ENCODE data around the gene ASXL2. TPM values are rescaled to one million over a fixed set of nuclear protein-coding genes. Genes with fewer than 3 reads are reported as not detected.

The ASXL2 gene
- total and polyA plus RNA-seq, 2 of the 13 experiments (the other 11 are each of a cell fraction or from before 2014, with no cell fraction given): 12.1 to 19.2 TPM

- TF ChIP-seq AKAP8 (CRISPR knock-in tag; IDR thresholded peaks at IDR 0.05) (no peak), ZNF282 (IDR thresholded peaks at IDR 0.05; ENCODE audit: partially characterized antibody) (no peak), ZNF589 (CRISPR knock-in tag; conservative IDR thresholded peaks at IDR 0.05) (no peak), IKZF5 (CRISPR knock-in tag; IDR thresholded peaks at IDR 0.05) (peak; percentile 74; the same call in 1 of the 2 replicates)
These were observed 185.4 kb downstream of the ASXL2 start (continued) for GRCh38 chr2:25692737-25693445.

- CTCF ChIA-PET (ENCODE audit: low intra/inter-chr PET ratio, low total read pairs): no interaction called here
- POLR2A ChIA-PET: interaction anchor here (0.7 kb wide), 1 partner anchor 22 kb away, joined by 5 read pairs; no protein-coding TSS in a partner anchor
- DNase-seq (ENCODE audit: low spot score): peak; percentile 60
- H4K20me1 ChIP-seq (ENCODE audit: insufficient read depth, low read length): no peaks in the 10 kb centered on the region
- H3K27me3 ChIP-seq (ENCODE audit: control insufficient read depth in 1 of 2, insufficient read depth in 2 of 2, low read length in 2 of 2): peaks cover 0 to 2% of the 10 kb centered on the region in 2 experiments; a peak in 2 of 5 replicates
- no peak overlapping the region for H2AFZ ChIP-seq (ENCODE audit: low read length)
- H3K4me1 ChIP-seq (ENCODE audit: insufficient read depth, low read length): peaks cover 36% of the 10 kb centered on the region
- intact Hi-C loops (cut with micrococcal nuclease; ENCODE audit: unreplicated experiment): no loop called here
- BruUV-seq (replicated peaks): no TSS peak
- 0 out of 2 replicates have a peak overlapping the region, but pooled peaks have one; percentile 2 for H3K4me2 ChIP-seq (ENCODE audit: low read depth, low read length)
- WGBS (ENCODE audit: low lambda C conversion rate): 32% methylated on average over 4 of the region's 4 CpGs
- H3K79me2 ChIP-seq (ENCODE audit: insufficient read depth, low read length): no peaks in the 10 kb centered on the region
- in situ Hi-C loops (cut with HindIII; ENCODE audit: extremely low pct_ligation_motif_present, low pct_unique_long_range_greater_than_20kb): no loop called here
- no peaks in the 10 kb centered on the region for H3K36me3 ChIP-seq (replicated peaks in 1 of 2; ENCODE audit: control insufficient read depth in 1 of 2, insufficient read depth in 2 of 2, low read length in 2 of 2)
- no peak overlapping the region for H3K27ac ChIP-seq (ENCODE audit: extremely low read length, insufficient read depth, low read length)
- FAIRE-seq: peak; percentile 54
- no peaks in the 10 kb centered on the region for H3K9me3 ChIP-seq (ENCODE audit: low read length)
- H3K9ac ChIP-seq (ENCODE audit: insufficient read depth, low read depth, low read length): no peak overlapping the region
- H3K4me3 ChIP-seq (replicated peaks in 1 of 3; ENCODE audit: insufficient read depth in 1 of 3, low read depth in 2 of 3, low read length in 3 of 3): no peak overlapping the region
- peak; percentile 45 for ATAC-seq
- TF ChIP-seq ZNF33A (CRISPR knock-in tag; IDR thresholded peaks at IDR 0.05; ENCODE audit: borderline replicate concordance): no peak
- no peak for TF ChIP-seq ZBTB7B (CRISPR knock-in tag; IDR thresholded peaks at IDR 0.05)
- TF ChIP-seq ZNF775 (CRISPR knock-in tag; IDR thresholded peaks at IDR 0.05; ENCODE audit: borderline replicate concordance): no peak
- no peak for TF ChIP-seq U2AF2 (IDR thresholded peaks at IDR 0.05; ENCODE audit: low read depth, low read length)
- no peak for TF ChIP-seq SRSF4 (IDR thresholded peaks at IDR 0.05; ENCODE audit: low read depth, low read length, poor library complexity, severe bottlenecking)
- TF ChIP-seq ZNF362 (CRISPR knock-in tag; IDR thresholded peaks at IDR 0.05; ENCODE audit: borderline replicate concordance): peak; percentile 66; the same call in 1 of the 2 replicates
- TF ChIP-seq FOSL2 (CRISPR knock-in tag; IDR thresholded peaks at IDR 0.05): no peak
- 0 out of 2 replicates have a peak, but pooled peaks have one; percentile 10 for TF ChIP-seq SNAPC4 (CRISPR knock-in tag; IDR thresholded peaks at IDR 0.05)
- no peak for TF ChIP-seq SOX13 (IDR thresholded peaks at IDR 0.05)
- TF ChIP-seq SOX13 (CRISPR knock-in tag; conservative IDR thresholded peaks at IDR 0.05 in 1 of 2, IDR thresholded peaks at IDR 0.05 in 1 of 2): peak in 1 of 2 experiments; percentile 25; a peak in 1 of 4 replicates
- TF ChIP-seq ZNF891 (CRISPR knock-in tag; IDR thresholded peaks at IDR 0.05): no peak
These were observed 186.1 kb downstream of the ASXL2 start for GRCh38 chr2:25692143-25692542.
